ENCODE results near the gene SLC38A10. TPM values are rescaled to one million over a fixed set of nuclear protein-coding genes. Genes with fewer than 3 reads are reported as not detected.

Gene SLC38A10
- total RNA-seq, 3 donors from 2014 or later (not counting 1 experiment from before 2014, with no cell fraction given), result 72.2 to 104 (median 90.5) TPM

- no peaks in the 10 kb centered on the region for H3K36me3 Mint-ChIP-seq
- TF ChIP-seq CTCF (IDR thresholded peaks at IDR 0.05), result no peak
- no peaks in the 10 kb centered on the region for H3K27me3 Mint-ChIP-seq (ENCODE audit: low read depth in 2 of 2)
- WGBS (ENCODE audit: insufficient coverage), result 94% methylated on average over 31 of the region's 31 CpGs
- H3K9me3 Mint-ChIP-seq, result no peaks in the 10 kb centered on the region
- H3K27ac ChIP-seq (ENCODE audit: low read length), result no peak overlapping the region
- peaks cover 21% of the 10 kb centered on the region for H3K4me1 ChIP-seq (ENCODE audit: control insufficient read depth, insufficient read depth, low read length)
- intact Hi-C loops (cut with micrococcal nuclease), result no loop called here
- peaks cover 25 to 28% of the 10 kb centered on the region in 2 donors for H3K4me1 Mint-ChIP-seq
- no peak for DNase-seq
- peak overlapping the region; percentile 17 for H3K4me3 Mint-ChIP-seq
- H3K4me3 ChIP-seq (ENCODE audit: low read length), result no peak overlapping the region
- H3K9me3 ChIP-seq (ENCODE audit: control insufficient read depth, insufficient read depth, low read length), result no peaks in the 10 kb centered on the region
- H3K36me3 ChIP-seq (ENCODE audit: control insufficient read depth, insufficient read depth, low read length), result peaks cover 35% of the 10 kb centered on the region
- ATAC-seq, result no peak
- no peak overlapping the region for H3K27ac Mint-ChIP-seq
- no peaks in the 10 kb centered on the region for H3K27me3 ChIP-seq (ENCODE audit: control insufficient read depth, insufficient read depth, low read length)
These were observed 44.6 kb downstream of the SLC38A10 start for GRCh38 chr17:81250286-81251093.

GRCh38 chr17:81249223-81250040 is 45.7 kb downstream of the SLC38A10 start:
- Histone ChIP-seq H3K36me3 (ENCODE audit: control insufficient read depth, insufficient read depth, low read length) (peaks cover 35% of the 10 kb centered on the region), H3K27me3 (ENCODE audit: control insufficient read depth, insufficient read depth, low read length) (no peaks in the 10 kb centered on the region), H3K4me3 (ENCODE audit: low read length) (no peak overlapping the region), H3K9me3 (ENCODE audit: control insufficient read depth, insufficient read depth, low read length) (no peaks in the 10 kb centered on the region), H3K27ac (ENCODE audit: low read length) (no peak overlapping the region), H3K4me1 (ENCODE audit: control insufficient read depth, insufficient read depth, low read length) (peaks cover 21% of the 10 kb centered on the region)
- Mint-ChIP-seq H3K27ac (no peak overlapping the region), H3K4me1 (peaks cover 25 to 28% of the 10 kb centered on the region in 2 donors), H3K4me3 (no peak overlapping the region), H3K27me3 (ENCODE audit: low read depth in 2 of 2) (no peaks in the 10 kb centered on the region), H3K36me3 (no peaks in the 10 kb centered on the region), H3K9me3 (no peaks in the 10 kb centered on the region)
- intact Hi-C loops (cut with micrococcal nuclease), result loop anchor here (10.0 kb wide), 1 partner anchor 215 kb away; the partner anchor contains the start of gene BAIAP2
- no peak for TF ChIP-seq CTCF (IDR thresholded peaks at IDR 0.05)
- WGBS (ENCODE audit: insufficient coverage), result 96% methylated on average over 15 of the region's 15 CpGs
- no peak for ATAC-seq
- DNase-seq, result peak in 1 of 2 donors; percentile 40

GRCh38 chr17:81248649-81249048 is 46.5 kb downstream of the SLC38A10 start:
- H3K27me3 Mint-ChIP-seq (ENCODE audit: low read depth in 2 of 2), result no peaks in the 10 kb centered on the region
- ATAC-seq (no peak), DNase-seq (no peak)
- peaks cover 20 to 23% of the 10 kb centered on the region in 2 donors for H3K4me1 Mint-ChIP-seq
- H3K4me3 Mint-ChIP-seq, result no peak overlapping the region
- H3K4me3 ChIP-seq (ENCODE audit: low read length), result no peak overlapping the region
- peaks cover 32% of the 10 kb centered on the region for H3K36me3 ChIP-seq (ENCODE audit: control insufficient read depth, insufficient read depth, low read length)
- intact Hi-C loops (cut with micrococcal nuclease), result loop anchor here (10.0 kb wide), 1 partner anchor 214 kb away; the partner anchor contains the start of gene BAIAP2
- 87% methylated on average over 16 of the region's 16 CpGs for WGBS (ENCODE audit: insufficient coverage)
- no peak for TF ChIP-seq CTCF (IDR thresholded peaks at IDR 0.05)
- H3K9me3 ChIP-seq (ENCODE audit: control insufficient read depth, insufficient read depth, low read length), result no peaks in the 10 kb centered on the region
- no peaks in the 10 kb centered on the region for H3K36me3 Mint-ChIP-seq
- no peak overlapping the region for H3K27ac ChIP-seq (ENCODE audit: low read length)
- H3K27ac Mint-ChIP-seq, result no peak overlapping the region
- H3K9me3 Mint-ChIP-seq, result no peaks in the 10 kb centered on the region
- peaks cover 21% of the 10 kb centered on the region for H3K4me1 ChIP-seq (ENCODE audit: control insufficient read depth, insufficient read depth, low read length)
- H3K27me3 ChIP-seq (ENCODE audit: control insufficient read depth, insufficient read depth, low read length), result no peaks in the 10 kb centered on the region

All from natural killer cell (primary cell).